ENCODE measurements around the gene TTC16.

- TF ChIP-seq, protein P1, sequence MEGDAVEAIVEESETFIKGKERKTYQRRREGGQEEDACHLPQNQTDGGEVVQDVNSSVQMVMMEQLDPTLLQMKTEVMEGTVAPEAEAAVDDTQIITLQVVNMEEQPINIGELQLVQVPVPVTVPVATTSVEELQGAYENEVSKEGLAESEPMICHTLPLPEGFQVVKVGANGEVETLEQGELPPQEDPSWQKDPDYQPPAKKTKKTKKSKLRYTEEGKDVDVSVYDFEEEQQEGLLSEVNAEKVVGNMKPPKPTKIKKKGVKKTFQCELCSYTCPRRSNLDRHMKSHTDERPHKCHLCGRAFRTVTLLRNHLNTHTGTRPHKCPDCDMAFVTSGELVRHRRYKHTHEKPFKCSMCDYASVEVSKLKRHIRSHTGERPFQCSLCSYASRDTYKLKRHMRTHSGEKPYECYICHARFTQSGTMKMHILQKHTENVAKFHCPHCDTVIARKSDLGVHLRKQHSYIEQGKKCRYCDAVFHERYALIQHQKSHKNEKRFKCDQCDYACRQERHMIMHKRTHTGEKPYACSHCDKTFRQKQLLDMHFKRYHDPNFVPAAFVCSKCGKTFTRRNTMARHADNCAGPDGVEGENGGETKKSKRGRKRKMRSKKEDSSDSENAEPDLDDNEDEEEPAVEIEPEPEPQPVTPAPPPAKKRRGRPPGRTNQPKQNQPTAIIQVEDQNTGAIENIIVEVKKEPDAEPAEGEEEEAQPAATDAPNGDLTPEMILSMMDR (IDR thresholded peaks at IDR 0.05), result no peak
- no peak for TF ChIP-seq POLR2A (IDR thresholded peaks at IDR 0.05)
- no peak for TF ChIP-seq POLR2AphosphoS5 (IDR thresholded peaks at IDR 0.05)
- TF ChIP-seq EP300 (IDR thresholded peaks at IDR 0.05), result no peak
Measured at GRCh38 chr9:127739614-127740330, 23.9 kb downstream of the TTC16 start.

All from suprapubic skin (tissue), 4 donors.